ENCODE measurements around the gene NLRP1.

Gene NLRP1

DNA sequence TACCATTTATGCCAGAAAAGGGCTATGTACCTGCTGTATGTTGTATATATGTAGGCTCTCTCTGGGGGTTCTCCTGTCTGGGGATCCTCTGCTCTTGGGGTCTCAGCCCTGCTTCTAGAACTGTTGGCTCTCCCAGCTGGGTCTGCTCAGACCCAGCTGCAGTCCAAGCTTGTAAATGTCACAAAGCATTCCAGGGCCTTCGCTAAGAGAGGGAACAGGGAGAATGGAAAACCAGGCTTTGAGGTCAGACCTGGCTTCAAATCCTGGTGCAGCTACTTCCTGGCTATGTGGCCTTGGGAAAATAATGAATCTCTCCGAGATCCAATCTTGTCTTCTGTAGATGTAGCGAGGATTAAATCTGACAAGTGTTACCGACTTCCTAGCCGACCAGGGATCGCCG lies 44.0 kb downstream of the NLRP1 start:
- no peaks in the 10 kb centered on the region for H3K27me3 ChIP-seq
- no peaks in the 10 kb centered on the region for H3K9me3 ChIP-seq
- no peak overlapping the region for H3K4me3 ChIP-seq (ENCODE audit: low read depth in 1 of 2, low read length in 1 of 2)
- H3K4me1 ChIP-seq (ENCODE audit: control insufficient read depth in 1 of 2, insufficient read depth in 1 of 2, low read depth in 1 of 2, low read length in 1 of 2) = no peaks in the 10 kb centered on the region
- H3K27ac ChIP-seq = no peak overlapping the region
- TF ChIP-seq, protein P1, sequence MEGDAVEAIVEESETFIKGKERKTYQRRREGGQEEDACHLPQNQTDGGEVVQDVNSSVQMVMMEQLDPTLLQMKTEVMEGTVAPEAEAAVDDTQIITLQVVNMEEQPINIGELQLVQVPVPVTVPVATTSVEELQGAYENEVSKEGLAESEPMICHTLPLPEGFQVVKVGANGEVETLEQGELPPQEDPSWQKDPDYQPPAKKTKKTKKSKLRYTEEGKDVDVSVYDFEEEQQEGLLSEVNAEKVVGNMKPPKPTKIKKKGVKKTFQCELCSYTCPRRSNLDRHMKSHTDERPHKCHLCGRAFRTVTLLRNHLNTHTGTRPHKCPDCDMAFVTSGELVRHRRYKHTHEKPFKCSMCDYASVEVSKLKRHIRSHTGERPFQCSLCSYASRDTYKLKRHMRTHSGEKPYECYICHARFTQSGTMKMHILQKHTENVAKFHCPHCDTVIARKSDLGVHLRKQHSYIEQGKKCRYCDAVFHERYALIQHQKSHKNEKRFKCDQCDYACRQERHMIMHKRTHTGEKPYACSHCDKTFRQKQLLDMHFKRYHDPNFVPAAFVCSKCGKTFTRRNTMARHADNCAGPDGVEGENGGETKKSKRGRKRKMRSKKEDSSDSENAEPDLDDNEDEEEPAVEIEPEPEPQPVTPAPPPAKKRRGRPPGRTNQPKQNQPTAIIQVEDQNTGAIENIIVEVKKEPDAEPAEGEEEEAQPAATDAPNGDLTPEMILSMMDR (IDR thresholded peaks at IDR 0.05) = no peak
- H3K36me3 ChIP-seq = peaks cover 94% of the 10 kb centered on the region

DNA sequence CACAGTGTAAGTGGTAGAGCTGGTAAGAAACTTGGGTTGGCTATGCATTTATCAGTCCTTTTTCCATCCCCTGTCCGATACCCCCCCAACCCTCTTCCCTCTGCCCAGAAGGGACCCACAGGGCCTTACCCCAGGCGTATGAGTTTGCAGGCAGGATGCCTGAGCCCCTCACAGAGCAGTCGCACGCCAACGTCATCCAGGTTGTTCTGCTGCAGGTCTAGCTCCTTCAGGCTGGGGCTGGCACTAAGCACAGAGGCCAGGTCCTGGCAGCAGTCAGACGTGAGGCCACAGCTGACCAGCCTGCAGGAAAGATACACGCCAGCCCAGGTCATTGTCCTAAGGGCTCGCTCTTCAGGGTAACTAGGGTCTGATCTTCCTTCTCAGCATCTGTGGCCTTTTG lies 45.0 kb downstream of the NLRP1 start:
- no peaks in the 10 kb centered on the region for H3K4me1 ChIP-seq (ENCODE audit: control insufficient read depth in 1 of 2, insufficient read depth in 1 of 2, low read depth in 1 of 2, low read length in 1 of 2)
- no peak overlapping the region for H3K27ac ChIP-seq
- TF ChIP-seq, protein P1 (IDR thresholded peaks at IDR 0.05) = no peak
- no peaks in the 10 kb centered on the region for H3K27me3 ChIP-seq
- H3K36me3 ChIP-seq = peaks cover 94% of the 10 kb centered on the region
- H3K9me3 ChIP-seq = no peaks in the 10 kb centered on the region
- no peak overlapping the region for H3K4me3 ChIP-seq (ENCODE audit: low read depth in 1 of 2, low read length in 1 of 2)

DNA sequence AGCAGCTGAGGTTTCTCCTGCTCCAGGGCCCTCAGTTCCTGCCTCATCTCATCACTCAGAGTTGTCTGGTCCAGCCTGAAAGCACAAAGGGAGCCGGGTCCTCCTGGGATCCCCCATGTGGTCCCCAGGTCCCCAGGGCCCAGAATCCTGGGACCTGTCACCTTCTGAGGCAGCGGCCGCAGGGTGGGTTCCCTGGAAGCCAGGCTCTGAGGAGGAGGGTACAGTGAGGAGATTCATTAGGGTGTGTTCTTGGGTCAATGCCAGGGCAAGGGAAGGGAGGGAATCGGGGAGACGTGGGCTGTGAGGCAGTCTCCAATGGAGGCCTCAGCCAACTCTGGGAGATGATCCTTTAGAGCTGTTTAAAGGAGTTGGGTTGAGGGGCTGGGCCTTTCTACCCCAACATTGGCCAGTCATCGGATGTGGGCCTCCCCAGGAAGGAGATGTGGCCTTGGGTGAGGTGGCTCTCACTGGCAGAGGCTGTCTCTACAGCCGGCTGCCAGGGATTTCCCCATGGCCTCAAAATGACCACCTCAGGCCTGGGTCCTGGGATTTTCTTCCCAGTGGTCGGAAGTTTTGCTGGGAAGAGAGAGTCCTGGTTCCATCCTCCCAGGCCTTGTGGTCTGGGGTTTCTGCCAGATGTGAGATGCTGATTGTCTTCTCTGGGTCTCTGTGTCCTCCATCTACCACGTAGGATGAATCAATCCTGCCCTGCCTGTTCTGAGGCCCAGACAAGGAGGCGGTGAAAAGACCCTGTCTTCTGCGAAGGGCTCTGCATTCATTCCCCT lies 47.3 kb downstream of the NLRP1 start:
- Histone ChIP-seq H3K9me3 (no peaks in the 10 kb centered on the region), H3K27me3 (no peaks in the 10 kb centered on the region), H3K36me3 (peaks cover 100% of the 10 kb centered on the region), H3K27ac (no peak overlapping the region), H3K4me1 (ENCODE audit: control insufficient read depth in 1 of 2, insufficient read depth in 1 of 2, low read depth in 1 of 2, low read length in 1 of 2) (no peaks in the 10 kb centered on the region), H3K4me3 (ENCODE audit: low read depth in 1 of 2, low read length in 1 of 2) (no peak overlapping the region)
- TF ChIP-seq, protein P1 (IDR thresholded peaks at IDR 0.05) = no peak

DNA sequence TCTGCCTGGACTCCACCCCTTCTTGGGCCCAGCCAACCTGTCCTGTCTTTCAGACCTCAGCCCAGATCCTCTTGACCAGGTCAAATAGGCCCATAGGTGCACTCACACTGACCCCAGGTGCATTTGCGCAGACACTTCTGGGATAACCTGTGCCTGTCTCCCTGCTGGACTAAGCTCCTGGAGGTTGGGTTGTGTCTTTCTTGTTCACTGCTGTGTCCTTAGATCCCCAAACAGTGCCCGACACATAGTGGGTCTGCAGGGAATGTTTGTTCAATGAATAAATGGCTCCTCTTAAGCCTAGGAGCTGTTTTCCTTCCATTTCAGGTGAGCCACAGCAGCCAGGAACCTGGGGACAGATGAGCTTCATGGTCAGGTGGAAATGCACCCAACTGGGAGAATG lies 48.9 kb downstream of the NLRP1 start:
- H3K27ac ChIP-seq = no peak overlapping the region
- no peaks in the 10 kb centered on the region for H3K27me3 ChIP-seq
- TF ChIP-seq, protein P1 (IDR thresholded peaks at IDR 0.05) = no peak
- H3K9me3 ChIP-seq = no peaks in the 10 kb centered on the region
- no peak overlapping the region for H3K4me3 ChIP-seq (ENCODE audit: low read depth in 1 of 2, low read length in 1 of 2)
- peaks cover 100% of the 10 kb centered on the region for H3K36me3 ChIP-seq
- H3K4me1 ChIP-seq (ENCODE audit: control insufficient read depth in 1 of 2, insufficient read depth in 1 of 2, low read depth in 1 of 2, low read length in 1 of 2) = no peaks in the 10 kb centered on the region

DNA sequence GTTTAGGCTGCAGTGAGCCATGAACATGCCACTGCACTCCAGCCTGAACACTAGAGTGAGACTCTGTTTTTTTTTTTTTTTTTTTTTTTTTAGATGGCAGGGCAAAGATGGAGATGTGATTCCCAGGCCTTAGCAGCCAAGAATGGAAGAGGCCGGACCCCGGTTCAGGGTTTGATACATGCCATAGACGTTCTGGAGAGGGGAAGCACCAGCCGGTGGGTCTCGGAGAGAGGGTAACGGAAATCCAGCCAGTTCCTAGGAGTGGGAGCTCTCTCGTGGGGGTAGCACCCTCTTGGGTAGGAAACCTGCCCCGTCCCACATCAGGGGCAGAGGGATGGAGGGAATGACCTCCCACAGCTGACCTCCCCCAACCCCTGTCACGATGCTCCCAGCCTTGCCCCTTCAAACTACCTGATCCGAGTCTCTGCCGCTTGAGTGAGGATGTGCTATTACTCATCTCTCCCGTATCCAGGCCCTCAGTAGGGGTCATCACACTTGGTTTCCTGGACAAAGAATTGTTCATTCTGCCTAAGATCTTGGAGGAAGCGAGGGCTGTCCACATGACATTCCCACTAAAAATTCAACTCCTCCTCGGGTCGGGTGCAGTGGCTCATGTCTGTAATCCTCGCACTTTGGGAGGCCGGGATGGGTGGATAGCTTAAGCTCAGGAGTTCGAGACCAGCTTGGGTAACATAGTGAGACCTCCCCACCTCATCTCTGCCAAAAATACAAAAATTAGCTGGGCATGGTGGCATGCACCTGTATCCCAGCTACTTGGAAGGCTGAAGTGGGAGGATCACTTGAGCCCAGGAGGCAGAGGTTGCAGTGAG lies 50.6 kb downstream of the NLRP1 start:
- H3K36me3 ChIP-seq = peaks cover 99% of the 10 kb centered on the region
- TF ChIP-seq, protein P1 (IDR thresholded peaks at IDR 0.05) = no peak
- no peaks in the 10 kb centered on the region for H3K27me3 ChIP-seq
- H3K4me1 ChIP-seq (ENCODE audit: control insufficient read depth in 1 of 2, insufficient read depth in 1 of 2, low read depth in 1 of 2, low read length in 1 of 2) = no peaks in the 10 kb centered on the region
- H3K4me3 ChIP-seq (ENCODE audit: low read depth in 1 of 2, low read length in 1 of 2) = no peak overlapping the region
- no peak overlapping the region for H3K27ac ChIP-seq
- H3K9me3 ChIP-seq = no peaks in the 10 kb centered on the region
